ENCODE data around the gene FRRS1L.

DNA sequence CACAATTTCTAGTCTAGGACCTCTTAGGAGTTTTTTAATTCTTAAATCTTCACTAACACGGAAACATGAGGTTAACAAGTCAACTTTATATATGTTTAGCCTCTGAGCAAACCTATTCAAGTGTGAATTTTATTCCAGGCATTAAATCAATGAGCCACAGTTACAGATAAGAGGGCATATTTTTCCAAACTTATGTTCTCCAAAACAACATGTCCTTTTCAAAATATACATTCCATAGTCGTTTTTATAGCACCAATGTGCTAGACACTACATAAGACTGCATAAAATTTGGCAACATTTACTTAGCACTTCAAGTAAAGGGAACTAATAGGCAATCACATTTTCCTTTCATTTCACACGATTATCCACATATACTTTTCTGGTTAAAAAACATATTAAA, 53.8 kb downstream of the FRRS1L start:
- TF ChIP-seq, protein P1, sequence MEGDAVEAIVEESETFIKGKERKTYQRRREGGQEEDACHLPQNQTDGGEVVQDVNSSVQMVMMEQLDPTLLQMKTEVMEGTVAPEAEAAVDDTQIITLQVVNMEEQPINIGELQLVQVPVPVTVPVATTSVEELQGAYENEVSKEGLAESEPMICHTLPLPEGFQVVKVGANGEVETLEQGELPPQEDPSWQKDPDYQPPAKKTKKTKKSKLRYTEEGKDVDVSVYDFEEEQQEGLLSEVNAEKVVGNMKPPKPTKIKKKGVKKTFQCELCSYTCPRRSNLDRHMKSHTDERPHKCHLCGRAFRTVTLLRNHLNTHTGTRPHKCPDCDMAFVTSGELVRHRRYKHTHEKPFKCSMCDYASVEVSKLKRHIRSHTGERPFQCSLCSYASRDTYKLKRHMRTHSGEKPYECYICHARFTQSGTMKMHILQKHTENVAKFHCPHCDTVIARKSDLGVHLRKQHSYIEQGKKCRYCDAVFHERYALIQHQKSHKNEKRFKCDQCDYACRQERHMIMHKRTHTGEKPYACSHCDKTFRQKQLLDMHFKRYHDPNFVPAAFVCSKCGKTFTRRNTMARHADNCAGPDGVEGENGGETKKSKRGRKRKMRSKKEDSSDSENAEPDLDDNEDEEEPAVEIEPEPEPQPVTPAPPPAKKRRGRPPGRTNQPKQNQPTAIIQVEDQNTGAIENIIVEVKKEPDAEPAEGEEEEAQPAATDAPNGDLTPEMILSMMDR (IDR thresholded peaks at IDR 0.05): no peak
- no peak for TF ChIP-seq POLR2A (IDR thresholded peaks at IDR 0.05)

All from lower leg skin (tissue), 3 donors.